H1 (cell line): Measurements from ENCODE around the gene SLITRK3.

Experiments
- CBX5 ChIP-seq: fragments of 300-800, 300-1000 bp; sonication (generic); IDR thresholded peaks from 2 replicates; pipeline ENCODE4 v1.7.1; 2016; ENCODE audit warnings: antibody characterized with exemption, low read length, low read depth
- CTCF ChIP-seq, 3 experiments: IDR thresholded peaks; 1 replicate in 2 of 3; 2 replicates in 1 of 3; pipeline versions ENCODE4 v1.5.1 to v1.6.1; 2011; ENCODE audit warnings: low read length in 3 of 3, mild to moderate bottlenecking in 3 of 3, inconsistent platforms in 2 of 3, low read depth in 1 of 3, moderate library complexity in 1 of 3; ENCODE audit not compliant: insufficient read depth in 1 of 3; ENCODE audit errors: control extremely low read depth in 1 of 3
- E2F6 ChIP-seq: IDR thresholded peaks from 2 replicates; pipeline ENCODE4 v1.6.1; 2012; ENCODE audit warnings: inconsistent platforms
- EP300 ChIP-seq, 2 experiments: IDR thresholded peaks; 1 replicate in 1 of 2; 2 replicates in 1 of 2; pipeline ENCODE4 v1.6.1; 2011 to 2012; ENCODE audit warnings: low read depth in 2 of 2, low read length in 2 of 2, mild to moderate bottlenecking in 2 of 2, borderline replicate concordance in 1 of 2, inconsistent platforms in 1 of 2, moderate library complexity in 1 of 2
- EZH2 ChIP-seq: fragments of 200-600 bp; sonication (generic); IDR thresholded peaks from 2 replicates; pipeline ENCODE4 v1.7.1; 2012; ENCODE audit warnings: low read depth, mild to moderate bottlenecking, moderate library complexity, low read length, inconsistent platforms; ENCODE audit not compliant: severe bottlenecking
- FOSL1 ChIP-seq: IDR thresholded peaks from 2 replicates; pipeline ENCODE4 v1.6.1; 2011; ENCODE audit warnings: mild to moderate bottlenecking, low read depth, low read length, moderate library complexity; ENCODE audit not compliant: insufficient read depth
- JUND ChIP-seq: IDR thresholded peaks from 2 replicates; pipeline ENCODE4 v1.6.1; 2011; ENCODE audit warnings: mild to moderate bottlenecking, improper control_type of control experiment, low read length
- MAFK ChIP-seq: IDR thresholded peaks from 2 replicates; pipeline ENCODE4 v1.6.1; 2012; ENCODE audit warnings: low read depth, mild to moderate bottlenecking, improper control_type of control experiment, low read length
- MAX ChIP-seq: IDR thresholded peaks from 2 replicates; pipeline ENCODE4 v1.6.1; 2012; ENCODE audit warnings: inconsistent platforms
- POLR2A ChIP-seq, 2 experiments: IDR thresholded peaks; 1 replicate in 1 of 2; 2 replicates in 1 of 2; pipeline ENCODE4 v1.6.1; 2011; ENCODE audit warnings: low read depth in 2 of 2, low read length in 2 of 2, mild to moderate bottlenecking in 2 of 2; ENCODE audit errors: control extremely low read depth in 1 of 2
- POLR2AphosphoS5 ChIP-seq: IDR thresholded peaks from 2 replicates; pipeline ENCODE4 v1.6.1; 2011; ENCODE audit warnings: low read depth, low read length
- SUZ12 ChIP-seq: fragments of 200-600 bp; sonication (generic); IDR thresholded peaks from 2 replicates; pipeline ENCODE4 v1.6.1; 2012; ENCODE audit warnings: mild to moderate bottlenecking, inconsistent platforms, low read length, moderate library complexity, mixed read lengths
- TCF12 ChIP-seq: IDR thresholded peaks from 2 replicates; pipeline ENCODE4 v1.6.1; 2011; ENCODE audit warnings: low read depth, mild to moderate bottlenecking, low read length
- YY1 ChIP-seq: IDR thresholded peaks from 2 replicates; pipeline ENCODE4 v1.6.1; 2011; ENCODE audit warnings: low read depth, mild to moderate bottlenecking, low read length

GRCh38 chr3:165204445-165204844 lies 8.3 kb upstream of the SLITRK3 start:
- no peak for TF ChIP-seq EP300 (IDR thresholded peaks at IDR 0.05; ENCODE audit: borderline replicate concordance in 1 of 2, low read depth in 2 of 2, low read length in 2 of 2)
- TF ChIP-seq SUZ12 = no peak
- no peak for TF ChIP-seq MAFK
- TF ChIP-seq POLR2AphosphoS5 = no peak
- TF ChIP-seq TCF12 = no peak
- no peak for TF ChIP-seq CTCF (IDR thresholded peaks at IDR 0.05; ENCODE audit: control extremely low read depth in 1 of 3, insufficient read depth in 1 of 3, low read depth in 1 of 3, low read length in 3 of 3)
- no peak for TF ChIP-seq YY1
- no peak for TF ChIP-seq POLR2A (IDR thresholded peaks at IDR 0.05; ENCODE audit: control extremely low read depth in 1 of 2, low read depth in 2 of 2, low read length in 2 of 2)
- TF ChIP-seq FOSL1 = no peak
- no peak for TF ChIP-seq CBX5
- no peak for TF ChIP-seq MAX
- TF ChIP-seq JUND = no peak
- no peak for TF ChIP-seq E2F6
- TF ChIP-seq EZH2 = no peak
